GM19351 (cell line): ENCODE results near the gene C19orf25.

Experiments used
- ATAC-seq: cut with Tn5 transposase; IDR thresholded peaks from one replicate; pipeline ENCODE4 v1.9.1; 2021; ENCODE audit warnings: mild to moderate bottlenecking, moderate library complexity; ENCODE audit not compliant: unreplicated experiment

Gene C19orf25

DNA sequence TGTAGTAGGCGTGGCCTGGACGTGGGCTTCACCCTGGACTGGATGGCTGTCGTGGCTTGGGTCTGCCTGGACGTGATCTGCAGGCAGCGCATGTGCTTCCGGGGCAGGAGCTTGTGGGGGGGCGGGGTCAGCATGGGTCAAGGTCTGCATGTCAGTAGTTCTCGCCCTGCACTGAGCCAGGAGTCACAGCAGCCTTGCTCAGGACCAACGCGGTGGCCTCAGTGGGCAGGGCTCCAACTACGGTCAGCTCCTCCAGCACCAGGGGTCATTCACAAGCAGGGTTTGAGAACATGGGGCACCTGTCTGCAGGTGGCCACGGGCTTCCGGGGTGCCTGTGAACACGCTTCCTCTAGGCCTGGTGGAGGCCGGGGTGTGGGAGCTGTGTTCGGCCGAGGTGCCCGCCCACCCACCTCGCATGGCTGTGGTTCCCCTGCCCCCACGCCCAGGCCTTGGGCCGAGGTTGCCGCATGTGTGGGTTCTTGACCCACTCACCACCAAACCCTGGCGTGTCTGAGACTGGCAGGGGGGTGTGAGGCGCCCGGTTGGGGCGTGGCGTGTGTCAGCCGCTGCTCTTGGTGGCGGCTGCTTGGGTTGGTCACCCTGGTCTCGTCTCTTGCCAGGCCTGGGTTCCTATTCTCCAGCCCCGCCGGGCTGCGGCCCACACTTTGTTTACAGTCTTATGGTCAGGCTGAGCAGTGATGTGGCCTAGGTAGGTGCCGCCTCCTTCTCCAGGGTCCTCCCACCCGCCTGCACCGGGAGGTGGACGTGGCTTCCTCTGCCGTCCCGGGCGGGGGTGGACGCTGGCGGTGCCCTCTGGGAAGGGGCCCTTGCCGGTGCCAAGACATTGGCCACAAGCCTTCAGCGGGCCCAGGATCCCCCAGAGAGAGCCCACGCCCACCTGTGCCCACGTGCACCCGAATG lies 45.6 kb downstream of the C19orf25 start:
- ATAC-seq, result no peak

DNA sequence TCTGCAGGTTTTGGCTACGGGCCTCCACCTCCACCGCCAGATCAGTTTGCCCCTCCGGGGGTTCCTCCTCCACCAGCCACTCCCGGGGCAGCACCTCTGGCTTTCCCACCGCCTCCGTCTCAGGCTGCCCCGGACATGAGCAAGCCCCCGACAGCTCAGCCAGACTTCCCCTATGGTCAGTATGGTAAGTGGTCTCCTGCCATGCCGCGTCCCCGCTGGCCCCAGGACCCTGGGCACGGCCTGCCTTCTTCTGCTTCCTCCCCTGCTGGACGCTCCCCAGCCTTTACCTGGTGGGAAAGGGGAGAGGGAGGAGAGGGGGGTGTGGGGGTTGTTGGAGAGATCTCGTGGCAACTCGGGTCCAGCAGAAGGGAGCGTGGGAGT lies 46.5 kb downstream of the C19orf25 start:
- no peak for ATAC-seq

DNA sequence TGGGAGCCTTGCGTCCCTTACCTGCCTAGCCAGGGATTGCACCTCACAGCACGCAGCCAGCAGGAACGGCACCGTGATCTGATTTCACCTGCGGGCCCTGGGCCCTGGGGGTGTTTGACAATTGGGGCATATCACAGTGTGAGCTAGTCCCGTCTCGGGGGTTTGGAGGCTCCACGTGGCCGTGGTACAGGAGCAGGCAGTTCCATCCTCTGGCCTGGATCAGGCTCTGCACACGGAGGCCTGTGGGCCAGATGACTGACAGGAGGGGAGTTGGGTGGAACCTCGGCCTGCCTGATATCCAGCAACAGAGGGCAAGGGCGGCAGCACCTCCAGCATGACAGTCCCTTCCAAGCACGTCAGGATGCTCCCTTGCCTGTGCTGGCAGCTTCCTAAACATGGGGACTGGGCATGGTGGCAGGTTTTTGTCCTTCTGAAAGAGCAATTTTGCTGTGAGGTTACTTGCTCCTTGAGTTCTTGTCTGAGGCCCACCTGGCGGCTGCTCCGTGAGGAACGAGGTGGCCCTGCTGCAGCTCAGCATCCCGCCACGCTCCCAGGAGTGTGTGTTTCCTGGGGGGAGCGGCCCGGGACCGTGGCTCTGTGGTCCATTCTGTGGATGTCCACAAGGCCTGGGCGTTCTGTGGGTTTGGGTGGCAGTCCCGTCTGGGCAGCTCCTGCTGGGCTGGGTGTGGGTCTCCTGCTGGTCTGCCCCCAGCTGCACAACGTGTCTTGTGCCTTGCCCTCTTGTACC lies 47.1 kb downstream of the C19orf25 start:
- no peak for ATAC-seq

DNA sequence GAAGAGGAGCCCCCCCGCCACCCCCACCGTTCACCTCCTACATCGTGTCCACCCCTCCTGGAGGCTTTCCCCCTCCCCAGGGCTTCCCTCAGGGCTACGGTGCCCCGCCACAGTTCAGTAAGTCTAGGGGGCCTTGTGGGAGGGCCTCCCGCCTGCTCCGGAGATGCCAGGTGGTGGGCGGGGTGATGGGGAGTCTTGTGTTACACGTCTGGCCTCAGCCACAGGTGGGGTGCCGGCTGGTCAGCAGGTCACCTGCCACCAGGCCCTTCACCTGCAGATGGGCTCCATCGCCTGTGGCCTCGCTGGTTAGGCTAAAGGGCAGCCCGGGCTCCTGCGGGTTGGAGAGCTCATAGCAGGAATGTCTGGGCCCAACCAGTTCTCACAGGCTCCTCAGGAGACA lies 48.8 kb downstream of the C19orf25 start:
- ATAC-seq, result no peak

DNA sequence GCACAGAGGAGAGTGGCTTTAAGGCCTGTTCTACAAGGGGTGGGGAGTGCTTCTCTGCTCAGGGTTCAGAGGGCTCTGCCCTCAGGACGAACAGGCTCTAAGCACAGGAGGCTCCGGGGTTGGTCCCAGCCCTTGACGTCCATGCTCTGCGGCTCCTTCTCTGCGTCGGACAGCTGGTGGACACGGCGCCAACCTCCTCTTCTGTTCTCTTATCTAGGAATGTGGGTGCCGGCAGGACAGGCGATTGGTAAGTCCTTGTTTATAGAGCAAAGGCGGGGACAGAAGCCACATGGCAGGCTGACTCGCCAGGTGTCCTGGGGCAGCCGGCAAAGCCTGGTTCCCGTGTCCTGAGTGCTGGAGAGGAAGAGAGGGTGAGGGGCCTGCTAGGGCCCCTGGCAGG lies 49.3 kb downstream of the C19orf25 start:
- no peak for ATAC-seq

DNA sequence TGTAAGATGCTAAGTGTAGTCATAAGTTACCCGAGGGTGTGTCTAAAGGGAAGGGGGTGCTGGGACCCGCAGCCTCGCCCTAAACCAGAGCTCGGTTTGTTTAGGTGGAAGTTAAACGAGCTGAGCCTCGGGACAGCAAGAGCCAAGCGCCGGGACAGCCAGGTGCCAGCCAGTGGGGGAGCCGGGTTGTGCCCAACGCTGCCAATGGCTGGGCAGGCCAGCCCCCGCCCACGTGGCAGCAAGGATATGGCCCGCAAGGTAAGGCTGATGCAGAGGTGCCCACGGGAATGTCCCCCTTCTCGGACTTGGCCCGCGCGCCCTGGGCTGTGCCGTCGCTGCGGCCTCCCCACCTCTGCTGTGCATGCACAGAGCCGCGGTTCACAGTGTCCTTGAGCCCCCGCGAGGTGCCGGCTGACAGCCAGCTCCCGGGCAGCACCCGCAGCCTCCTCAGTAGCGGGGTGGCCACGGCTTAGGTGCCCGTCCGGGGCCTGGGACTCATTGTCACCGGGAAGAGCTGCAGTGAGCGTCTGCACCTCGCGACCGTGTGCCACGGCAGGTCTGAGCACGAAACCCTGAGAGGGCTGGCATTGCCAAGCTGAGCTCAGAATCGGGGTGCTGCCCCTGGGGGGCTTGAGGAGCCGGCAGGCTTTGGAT lies 50.1 kb downstream of the C19orf25 start:
- ATAC-seq, result no peak

DNA sequence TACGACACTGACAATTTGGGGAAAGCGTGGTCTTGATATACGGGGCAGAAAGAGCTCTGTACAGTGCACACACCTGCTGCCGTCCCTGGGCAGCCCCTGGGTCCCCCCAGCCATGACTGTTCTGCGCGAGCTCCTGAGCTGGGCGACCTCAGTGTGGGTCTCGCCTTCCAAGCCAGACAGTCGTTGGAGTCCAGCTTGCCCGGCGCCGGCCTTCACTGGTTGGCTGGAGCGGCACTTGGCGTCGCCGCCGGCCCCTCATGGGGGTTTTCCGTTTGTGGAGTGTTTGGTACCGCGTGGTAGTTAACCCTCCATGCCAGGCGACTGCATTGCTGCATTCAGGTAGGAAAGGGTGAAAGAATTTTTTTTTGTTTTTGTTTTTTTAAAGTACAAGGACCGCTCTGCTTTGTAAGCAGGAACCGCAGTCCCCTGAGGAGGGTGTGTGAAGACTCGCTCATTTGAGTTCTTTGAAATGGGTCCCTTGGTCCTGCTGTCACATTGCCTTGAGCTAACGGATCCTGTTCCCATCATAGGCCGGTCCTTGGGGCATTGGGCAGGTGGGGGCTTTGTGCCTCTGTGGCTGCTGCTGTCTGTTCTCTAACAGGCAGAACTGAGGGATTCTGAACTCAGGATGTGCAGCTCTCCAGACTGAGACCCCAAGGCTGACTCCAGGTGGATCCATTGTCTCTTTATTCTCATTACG lies 51.6 kb downstream of the C19orf25 start:
- ATAC-seq, result no peak

DNA sequence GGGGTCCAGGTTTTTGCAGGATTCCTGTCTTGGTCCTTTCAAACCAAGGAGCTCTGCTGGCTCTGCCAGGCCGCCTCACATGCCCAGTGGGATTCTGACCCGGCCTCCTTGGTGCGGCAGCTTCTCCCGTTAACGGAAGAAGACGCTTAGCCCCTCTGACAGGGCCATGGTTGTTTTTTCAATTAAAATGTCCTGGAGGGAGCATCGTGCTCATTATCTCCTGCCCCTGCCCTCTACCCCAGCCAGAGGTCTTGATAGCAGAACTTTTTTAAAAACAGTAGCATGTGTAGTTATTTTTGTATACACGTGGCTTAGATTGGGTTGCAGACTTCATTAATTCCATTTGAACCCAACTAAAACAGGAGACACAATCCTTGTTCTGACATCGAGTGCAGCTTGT lies 52.3 kb downstream of the C19orf25 start:
- no peak for ATAC-seq

DNA sequence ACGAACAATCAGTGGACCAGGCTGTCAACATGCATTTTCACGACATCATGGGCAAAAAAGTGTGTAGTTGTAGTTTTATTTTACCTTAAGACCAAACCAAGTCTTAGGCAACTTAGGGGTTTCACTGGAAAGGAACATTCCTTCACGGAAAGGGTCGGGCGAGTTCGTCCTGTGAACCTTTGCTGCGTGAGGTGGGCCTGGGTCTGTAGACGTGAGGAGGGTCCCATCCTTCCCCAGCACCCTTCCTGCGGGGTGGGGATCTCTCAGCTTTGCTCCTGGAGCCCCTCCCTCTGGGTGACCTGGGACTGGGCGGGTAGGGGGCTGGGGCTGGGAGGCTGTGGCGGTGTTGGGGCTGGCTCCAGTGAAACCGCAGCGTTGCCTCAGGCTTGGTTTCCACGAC lies 53.1 kb downstream of the C19orf25 start:
- ATAC-seq, result no peak

DNA sequence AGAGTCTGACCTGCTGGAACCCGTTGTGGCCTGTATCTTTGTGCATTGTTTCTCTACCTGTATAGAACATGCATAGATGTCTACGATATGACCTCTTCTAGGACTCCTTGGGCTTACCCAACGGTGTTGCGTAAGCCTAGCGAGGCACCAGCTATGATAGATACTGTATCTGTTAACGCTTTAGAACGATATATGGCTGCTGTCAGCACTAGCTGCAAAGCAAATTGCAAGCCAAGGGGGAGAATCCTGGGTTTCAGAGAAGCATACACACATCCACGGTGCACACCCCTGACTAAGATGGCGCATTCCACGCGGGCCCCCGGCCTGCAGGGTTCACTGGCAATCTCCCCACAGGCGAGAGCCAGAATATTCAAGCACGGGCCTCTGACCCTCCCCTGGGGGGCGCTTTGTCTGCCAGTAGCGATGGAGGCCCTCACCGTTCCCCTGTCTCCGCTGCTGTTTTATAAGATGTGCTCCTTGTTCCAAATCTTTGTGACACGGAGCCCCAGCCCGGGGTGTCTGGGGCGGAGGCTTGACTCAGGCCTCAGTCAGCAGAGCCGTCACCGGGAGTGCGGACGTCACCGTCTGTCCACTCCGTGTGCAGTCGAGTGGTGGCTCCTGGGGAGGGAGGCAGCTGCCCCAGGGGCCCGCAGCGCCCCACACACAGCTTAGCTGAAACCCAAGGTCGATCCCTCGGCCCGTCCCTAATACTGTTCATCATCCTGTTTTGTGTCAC lies 53.7 kb downstream of the C19orf25 start:
- ATAC-seq, result no peak

DNA sequence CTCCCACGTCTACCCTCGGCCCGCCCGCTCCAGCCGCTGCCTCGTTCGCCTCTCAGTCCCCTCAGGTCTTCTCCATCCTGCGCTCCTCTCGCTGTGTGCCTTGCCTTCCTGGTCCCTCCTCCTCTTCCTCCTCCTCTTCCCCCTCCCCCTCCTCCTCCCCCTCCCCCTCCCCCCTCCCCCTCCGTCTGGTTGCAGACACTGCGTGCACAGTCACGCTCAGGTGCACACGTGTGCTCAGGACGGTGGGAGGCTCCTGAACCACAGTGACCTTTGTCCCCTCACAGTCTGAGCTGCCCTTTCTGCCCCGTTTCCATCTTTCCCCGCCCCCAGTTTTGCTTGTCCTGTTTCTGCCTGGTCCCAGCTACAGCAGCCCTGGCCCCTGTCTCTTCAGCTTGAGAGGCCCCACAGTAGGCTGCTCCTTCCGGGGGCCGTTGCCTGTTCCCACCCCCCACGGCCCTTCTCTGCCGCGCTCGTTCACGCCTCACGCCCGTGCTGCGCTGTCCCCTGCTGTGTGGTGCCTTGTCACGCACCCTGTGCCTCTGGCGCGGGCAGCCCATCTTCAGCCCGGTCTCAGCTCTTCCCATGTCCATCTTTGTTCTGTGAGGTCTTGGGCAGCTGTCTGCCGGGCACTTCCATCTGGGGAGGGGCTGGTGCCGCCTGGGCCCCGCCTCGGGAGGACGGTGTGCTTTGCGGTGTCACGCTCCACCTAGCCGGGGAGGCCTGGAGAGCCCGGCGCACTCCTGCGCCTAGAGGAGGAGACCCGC lies 54.6 kb downstream of the C19orf25 start:
- ATAC-seq, result no peak

DNA sequence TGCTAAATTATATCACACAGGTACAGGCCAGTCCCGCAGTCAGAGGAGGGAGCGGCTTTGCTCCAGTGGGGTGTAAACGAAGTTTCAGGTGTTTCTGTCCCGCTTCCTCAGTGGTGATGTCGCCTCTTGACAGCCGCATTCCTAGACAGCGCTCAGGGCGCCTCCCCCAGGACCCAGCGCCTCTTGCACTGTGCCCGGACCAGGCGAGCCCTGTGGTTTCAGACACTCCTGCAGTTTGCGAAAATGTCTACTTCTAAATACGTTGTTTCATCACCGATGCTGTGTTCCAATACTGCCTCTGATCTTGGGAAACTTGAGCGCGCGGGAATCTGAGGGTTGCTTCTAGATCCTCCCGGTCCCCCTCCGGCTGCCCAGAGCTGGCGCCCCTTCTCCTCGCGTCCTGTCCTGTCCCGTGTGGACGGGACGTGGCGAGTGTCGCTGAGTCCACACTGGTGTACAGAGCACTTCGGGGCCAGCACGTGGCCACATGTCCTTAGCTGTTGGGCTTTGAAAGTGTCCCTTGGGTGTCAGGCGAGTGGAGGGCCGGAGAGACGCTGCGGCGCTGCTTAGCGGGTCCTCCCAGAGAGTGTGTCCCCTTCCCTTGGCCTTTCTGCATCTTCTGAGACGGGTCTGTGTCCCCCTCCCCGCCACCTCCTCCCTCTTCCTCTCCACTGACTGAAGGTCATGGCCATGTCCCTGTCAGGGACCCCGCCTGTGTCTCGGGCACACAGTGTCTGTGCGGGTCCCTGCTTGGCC lies 55.4 kb downstream of the C19orf25 start:
- no peak for ATAC-seq
